T follicular helper cell (primary cell): ENCODE measurements around the gene PICALM.
"Not testable (repeated sequence)": the region's sequence is repeated elsewhere in the genome, so short reads cannot be mapped to it uniquely, and the experiment has no call there.

Experiments
- DNase-seq: peaks from one replicate; pipeline ENCODE4 v3.0.0-alpha.2; 2020; ENCODE audit warnings: low read depth

PICALM gene

GRCh38 chr11:85977751-85978160, 91.1 kb downstream of the PICALM start:
- DNase-seq = no peak

- no peak for DNase-seq
Observed at GRCh38 chr11:85976525-85976924, 92.4 kb downstream of the PICALM start.

- no peak for DNase-seq
Observed at GRCh38 chr11:85974122-85974521, 94.8 kb downstream of the PICALM start.

- DNase-seq = no peak
Observed at GRCh38 chr11:85970593-85970992, 98.3 kb downstream of the PICALM start.

- no peak for DNase-seq
Observed at GRCh38 chr11:85967457-85967856, 101.4 kb downstream of the PICALM start.

GRCh38 chr11:85965202-85965601, 103.7 kb downstream of the PICALM start:
- DNase-seq = no peak

GRCh38 chr11:85961930-85962363, 106.9 kb downstream of the PICALM start:
- no peak for DNase-seq

- no peak for DNase-seq
Observed at GRCh38 chr11:85961130-85961529, 107.8 kb downstream of the PICALM start.

GRCh38 chr11:85960678-85961077, 108.2 kb downstream of the PICALM start:
- DNase-seq = no peak

GRCh38 chr11:85955531-85955930, 113.4 kb downstream of the PICALM start:
- no peak for DNase-seq

- no peak for DNase-seq
Observed at GRCh38 chr11:85953491-85954143, 115.3 kb downstream of the PICALM start.

- not testable (repeated sequence) for DNase-seq
Observed at GRCh38 chr11:85952108-85952485, 116.8 kb downstream of the PICALM start.

- DNase-seq = no peak
Observed at GRCh38 chr11:85951428-85952107, 117.3 kb downstream of the PICALM start.

- no peak for DNase-seq
Observed at GRCh38 chr11:85951049-85951405, 117.9 kb downstream of the PICALM start.

- DNase-seq = no peak
Observed at GRCh38 chr11:85950317-85951048, 118.4 kb downstream of the PICALM start.

- DNase-seq = no peak
Observed at GRCh38 chr11:85949798-85950197, 119.1 kb downstream of the PICALM start.

GRCh38 chr11:85948884-85949283, 120.0 kb downstream of the PICALM start:
- no peak for DNase-seq

- DNase-seq = no peak
Observed at GRCh38 chr11:85947431-85948272, 121.2 kb downstream of the PICALM start.

- no peak for DNase-seq
Observed at GRCh38 chr11:85946221-85946620, 122.7 kb downstream of the PICALM start.

- no peak for DNase-seq
Observed at GRCh38 chr11:85945788-85946187, 123.1 kb downstream of the PICALM start.

GRCh38 chr11:85945296-85945695, 123.6 kb downstream of the PICALM start:
- DNase-seq = no peak

- no peak for DNase-seq
Observed at GRCh38 chr11:85941380-85941973, 127.4 kb downstream of the PICALM start.
